HEK293 (cell line): ENCODE data around the gene PRM3.

Experiments
- ZNF274 ChIP-seq, 2 experiments: fragments of 200-500 bp in 1 of 2; fragments of 450-650 bp in 1 of 2; sonication (Bioruptor generic) in 1 of 2; formaldehyde crosslinking in 1 of 2; IDR thresholded peaks; 2 replicates each; pipeline versions ENCODE4 v1.5.1 to v1.6.1; 2014 to 2016; ENCODE audit warnings: borderline replicate concordance in 1 of 2, inconsistent platforms in 1 of 2, low read length in 1 of 2, missing biosample characterization in 1 of 2, missing genetic modification characterization in 1 of 2
- ZNF280D ChIP-seq: fragments of 450-650 bp; formaldehyde crosslinking; IDR thresholded peaks from 2 replicates; pipeline ENCODE4 v1.5.1; 2016; ENCODE audit warnings: missing biosample characterization, missing genetic modification characterization

- TF ChIP-seq ZNF280D (tag by site-specific recombination) (no peak), ZNF274 (IDR thresholded peaks at IDR 0.05; ENCODE audit: low read length) (no peak), ZNF274 (tag by site-specific recombination; IDR thresholded peaks at IDR 0.05; ENCODE audit: borderline replicate concordance) (no peak)
Measured at GRCh38 chr16:11262915-11263314, 10.5 kb downstream of the PRM3 start.
